Purkinje cell (primary cell): ENCODE measurements around the gene UCK2. TPM values are rescaled to one million over a fixed set of nuclear protein-coding genes. Genes with fewer than 3 reads are reported as not detected.

Source experiments
- polyA plus RNA-seq: library from polyadenylated mRNA; unstranded; fragments of >200 nt; fragmentation: Nextera tagmentation; gene quantifications from 2 replicates; pipeline ENCODE4 v1.2.1, GENCODE V29; 2014

Gene UCK2
- polyA plus RNA-seq: 24.5 and 37.9 TPM in 2 replicates

DNA sequence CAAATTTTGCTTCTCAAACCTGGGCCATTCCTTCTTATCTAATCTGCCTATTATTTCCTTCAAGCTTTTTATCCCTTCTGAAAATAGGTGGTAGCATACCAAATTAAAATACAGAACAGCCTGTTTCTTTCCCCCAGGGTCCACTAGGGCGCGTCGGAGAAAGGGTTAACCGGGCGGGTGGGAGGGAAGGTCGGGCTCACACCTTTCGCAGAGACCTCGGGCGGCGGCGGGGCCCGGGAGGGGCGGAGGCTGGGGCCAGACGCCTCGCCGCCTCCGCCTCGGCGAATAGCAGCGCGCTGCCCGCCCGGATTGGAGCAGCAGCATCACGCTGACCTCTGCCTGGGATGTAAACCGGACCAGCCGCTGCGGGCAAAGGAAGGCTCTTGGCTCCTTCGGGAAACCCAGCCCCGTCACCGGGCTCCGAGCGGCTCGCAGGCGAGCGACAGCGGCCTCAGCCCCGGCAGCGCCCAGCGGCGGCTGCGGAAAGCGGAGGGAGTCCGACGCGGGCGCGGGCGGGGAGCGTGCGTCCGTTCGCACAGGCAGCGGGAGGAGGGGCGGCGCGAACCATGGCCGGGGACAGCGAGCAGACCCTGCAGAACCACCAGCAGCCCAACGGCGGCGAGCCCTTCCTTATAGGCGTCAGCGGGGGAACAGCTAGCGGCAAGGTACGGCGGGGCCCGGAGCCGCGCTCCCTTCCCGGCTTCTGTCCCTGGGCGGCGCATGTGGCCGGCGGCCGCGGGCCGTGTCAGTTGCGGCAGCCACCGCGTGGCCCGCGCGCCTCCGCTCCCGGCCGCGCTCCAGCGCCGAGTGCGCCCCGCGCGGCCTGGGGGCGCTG lies at the start of gene UCK2:
UCK2 (plus strand) TSS at position 347 of the 835 bp plus-strand sequence; CDS start at position 567, 220 bp downstream.

Other genes starting within 250 kb of the UCK2 start
- 945 and 1,054 TPM in 2 replicates for gene MGST3, start 196.4 kb upstream of the UCK2 start, polyA plus RNA-seq
- gene ALDH9A1, start 129.1 kb upstream of the UCK2 start, polyA plus RNA-seq: 42.1 and 43.5 TPM in 2 replicates
- 406 and 436 TPM in 2 replicates for gene TMCO1, start 58.7 kb upstream of the UCK2 start, polyA plus RNA-seq